Ascending aorta (tissue), 2 donors: ENCODE results near the gene VPS8. TPM values are rescaled to one million over a fixed set of nuclear protein-coding genes. Genes with fewer than 3 reads are reported as not detected.

Experiments used
- DNase-seq, 2 donors: peaks; one replicate each; pipeline ENCODE4 v3.0.0-alpha.2; 2019; ENCODE audit warnings: low spot score in 2 of 2
- H3K27ac ChIP-seq, 2 donors: fragments of 200-600 bp; sonication (generic); one replicate each; pipeline ENCODE4 v1.5.1; 2016 to 2017; ENCODE audit warnings: mild to moderate bottlenecking in 1 of 2
- H3K27me3 ChIP-seq: fragments of 200-600 bp; sonication (generic); one replicate; pipeline ENCODE4 v1.5.1; 2017
- H3K36me3 ChIP-seq, 2 donors: fragments of 200-600 bp; sonication (generic); one replicate each; pipeline ENCODE4 v1.5.1; 2016
- H3K4me1 ChIP-seq, 2 donors: fragments of 200-600 bp; sonication (generic); one replicate each; pipeline ENCODE4 v1.5.1; 2016 to 2017; ENCODE audit warnings: mild to moderate bottlenecking in 1 of 2
- H3K4me3 ChIP-seq, 2 donors: fragments of 200-600 bp; sonication (generic); one replicate each; pipeline ENCODE4 v1.5.1; 2016 to 2017; ENCODE audit warnings: mild to moderate bottlenecking in 1 of 2
- H3K9me3 ChIP-seq, 2 donors: fragments of 200-600 bp; sonication (generic); one replicate each; pipeline ENCODE4 v1.5.1; 2016
- CTCF ChIP-seq, 3 experiments: fragments of 200-600 bp in 2 of 3; fragments of 450-650 bp in 1 of 3; sonication (generic) in 2 of 3; IDR thresholded peaks; one replicate each; pipeline ENCODE4 v1.5.1; 2016 to 2019; ENCODE audit warnings: antibody characterized with exemption in 3 of 3, mild to moderate bottlenecking in 1 of 3, moderate library complexity in 1 of 3
- intact Hi-C: fragments of 100-400 bp; cut with DNase I; formaldehyde crosslinking; loops from one replicate; pipeline ENCODE4 v1.15.1; 2023
- total RNA-seq: library from RNA; depleted of rRNA; stranded (reverse); fragments of >200 nt; gene quantifications from one replicate; pipeline ENCODE4 v1.1.0, GENCODE V29; 2016

The VPS8 gene
- total RNA-seq, 1 donor from 2014 or later: 24.9 TPM

GRCh38 chr3:185069037-185070030 is 257.4 kb downstream of the VPS8 start:
- no peak for DNase-seq
- no peaks in the 10 kb centered on the region for H3K9me3 ChIP-seq
- no peak for TF ChIP-seq CTCF (IDR thresholded peaks at IDR 0.05)
- H3K4me3 ChIP-seq: no peak overlapping the region
- intact Hi-C loops: loop anchor here (5.0 kb wide), 1 partner anchor 108 kb away; no protein-coding TSS in a partner anchor
- H3K27ac ChIP-seq: no peak overlapping the region
- no peaks in the 10 kb centered on the region for H3K36me3 ChIP-seq
- no peaks in the 10 kb centered on the region for H3K27me3 ChIP-seq
- no peaks in the 10 kb centered on the region for H3K4me1 ChIP-seq

- H3K36me3 ChIP-seq: no peaks in the 10 kb centered on the region
- no peaks in the 10 kb centered on the region for H3K9me3 ChIP-seq
- intact Hi-C loops: loop anchor here (5.0 kb wide), 1 partner anchor 107 kb away; no protein-coding TSS in a partner anchor
- H3K4me1 ChIP-seq: no peaks in the 10 kb centered on the region
- DNase-seq: no peak
- H3K27me3 ChIP-seq: no peaks in the 10 kb centered on the region
- no peak overlapping the region for H3K27ac ChIP-seq
- TF ChIP-seq CTCF (IDR thresholded peaks at IDR 0.05): no peak
- no peak overlapping the region for H3K4me3 ChIP-seq
These were observed 258.7 kb downstream of the VPS8 start for GRCh38 chr3:185070491-185071286.

GRCh38 chr3:185071287-185071800 is 259.4 kb downstream of the VPS8 start:
- Histone ChIP-seq H3K9me3 (no peaks in the 10 kb centered on the region), H3K4me1 (no peaks in the 10 kb centered on the region), H3K27me3 (no peaks in the 10 kb centered on the region), H3K4me3 (no peak overlapping the region), H3K27ac (no peak overlapping the region), H3K36me3 (no peaks in the 10 kb centered on the region)
- intact Hi-C loops: loop anchor here (5.0 kb wide), 1 partner anchor 106 kb away; no protein-coding TSS in a partner anchor
- DNase-seq: no peak
- no peak for TF ChIP-seq CTCF (IDR thresholded peaks at IDR 0.05)

GRCh38 chr3:185075547-185075946 is 263.6 kb downstream of the VPS8 start:
- DNase-seq: no peak
- intact Hi-C loops: no loop called here
- H3K27ac ChIP-seq: no peak overlapping the region
- no peaks in the 10 kb centered on the region for H3K27me3 ChIP-seq
- H3K9me3 ChIP-seq: no peaks in the 10 kb centered on the region
- TF ChIP-seq CTCF (IDR thresholded peaks at IDR 0.05): no peak
- H3K36me3 ChIP-seq: no peaks in the 10 kb centered on the region
- H3K4me3 ChIP-seq: no peak overlapping the region
- peaks cover 0 to 3% of the 10 kb centered on the region in 2 donors for H3K4me1 ChIP-seq

GRCh38 chr3:185076219-185076618 is 264.3 kb downstream of the VPS8 start:
- Histone ChIP-seq H3K4me3 (no peak overlapping the region), H3K27me3 (no peaks in the 10 kb centered on the region), H3K36me3 (no peaks in the 10 kb centered on the region), H3K27ac (no peak overlapping the region), H3K9me3 (no peaks in the 10 kb centered on the region), H3K4me1 (peaks cover 0 to 3% of the 10 kb centered on the region in 2 donors)
- no peak for TF ChIP-seq CTCF (IDR thresholded peaks at IDR 0.05)
- no peak for DNase-seq
- intact Hi-C loops: no loop called here
